A549 treated with AZD2906 at 1 μM for 4 hours (cell line): ENCODE data around the gene CASTOR1. TPM values are rescaled to one million over a fixed set of nuclear protein-coding genes. Genes with fewer than 3 reads are reported as not detected.

Source experiments
- total RNA-seq: library from RNA; stranded (reverse); fragments of 200-300 nt; extraction: Qiagen RNA extraction; gene quantifications from 5 replicates; pipeline ENCODE4 v1.2.3, GENCODE V29; 2022

CASTOR1 gene
- 3.1 to 9.0 TPM (median 6.6 TPM) in 5 replicates for total RNA-seq

DNA sequence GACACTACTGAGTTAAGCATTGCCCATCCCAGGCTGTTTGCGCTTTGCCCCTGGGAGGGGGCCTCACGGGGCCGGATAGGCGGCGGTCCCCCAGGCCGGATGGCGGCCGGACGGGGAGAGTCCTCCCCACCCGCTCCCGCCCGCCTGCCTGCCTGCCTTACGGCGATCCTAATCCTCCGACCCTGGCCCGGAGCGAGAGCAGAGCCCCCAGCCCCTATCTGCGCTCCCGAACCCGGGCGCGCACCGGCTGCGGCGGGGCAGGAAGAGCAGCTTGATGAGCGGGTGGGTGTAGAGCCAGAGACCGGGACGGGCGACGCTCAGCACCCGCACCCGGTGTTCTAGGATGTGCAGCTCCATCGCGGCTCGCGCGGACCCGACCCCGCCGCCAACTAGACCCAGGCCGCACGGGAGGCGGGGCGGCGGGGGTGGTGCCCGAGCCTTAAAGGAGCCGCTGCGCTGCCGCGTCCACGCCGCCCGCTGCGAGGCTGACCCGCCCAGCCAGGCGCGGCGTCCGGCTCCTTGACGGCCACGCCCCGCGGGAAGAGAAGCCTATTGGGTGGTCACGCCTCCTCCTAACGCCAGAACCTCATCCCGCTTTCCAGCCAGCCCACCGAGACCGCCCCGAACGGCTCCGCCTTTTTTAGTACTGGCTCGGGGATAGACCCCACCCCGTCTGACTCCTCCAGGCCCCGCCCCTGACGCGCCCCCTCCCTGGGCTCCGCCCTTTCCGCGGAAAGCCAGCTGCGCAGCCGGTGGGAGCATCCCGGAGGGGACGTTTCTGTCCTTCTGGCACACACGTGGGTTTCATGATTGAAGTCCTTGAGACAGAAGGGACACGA, at the start of gene CASTOR1:
TSS of gene CASTOR1 (minus strand) at position 365 of the 839 bp plus-strand sequence. CDS start at position 357, 8 bp downstream.

DNA sequence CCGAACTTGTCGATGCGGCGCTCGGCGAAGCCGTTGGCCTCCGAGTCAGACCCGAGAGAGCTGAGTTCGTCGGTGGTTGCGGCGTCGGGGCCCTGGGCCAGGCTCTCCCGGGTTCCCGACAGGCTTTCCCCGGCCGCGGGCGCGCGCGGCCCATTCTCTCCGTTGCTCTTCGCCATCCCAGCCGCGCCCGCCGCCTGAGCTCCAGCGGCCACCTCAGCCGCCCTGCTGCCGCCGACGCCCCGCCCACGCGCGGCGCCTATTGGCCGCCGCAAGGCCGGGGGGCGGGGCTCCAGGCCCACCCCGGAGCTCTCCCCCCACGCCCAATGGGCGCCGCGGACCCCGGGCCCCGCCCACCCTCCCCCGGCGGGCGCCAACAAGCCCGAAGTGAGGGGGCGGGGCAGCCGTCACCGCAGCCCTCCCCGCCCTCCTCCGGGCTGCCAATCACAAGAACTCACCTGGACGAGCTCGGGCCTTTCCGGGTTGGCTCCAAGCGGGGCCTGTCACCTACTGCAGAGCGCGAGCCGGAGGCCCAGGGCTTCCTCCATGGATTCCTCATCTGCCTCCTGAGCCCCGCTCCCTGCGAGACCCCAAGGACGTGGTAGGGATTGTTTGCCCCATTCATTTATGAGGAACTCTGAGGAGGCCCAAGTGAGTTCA, 37.5 kb upstream of the CASTOR1 start, which contains the start of gene TBC1D10A:
TSS of gene TBC1D10A (minus strand) at position 236 of the 657 bp plus-strand sequence. CDS start at position 176, 60 bp downstream.

GRCh38 chr22:30266445-30267381, 22.6 kb downstream of the CASTOR1 start, which contains the start of gene OSM:
OSM (minus strand) TSS chr22:30266851; CDS start chr22:30266799, 52 bp downstream.

GRCh38 chr22:30245985-30246813, 43.1 kb downstream of the CASTOR1 start, which contains the start of gene LIF:
LIF (minus strand) TSS chr22:30246759; CDS start chr22:30246695, 64 bp downstream.

Other genes starting within 250 kb of the CASTOR1 start
- gene HORMAD2, start 209.0 kb downstream of the CASTOR1 start, total RNA-seq: not detected in 5 replicates
- gene LIF, start 42.7 kb downstream of the CASTOR1 start, total RNA-seq: 21.0 to 32.4 TPM (median 28.2 TPM) in 5 replicates
- not detected in 5 replicates for gene OSM, start 22.7 kb downstream of the CASTOR1 start, total RNA-seq
- gene TBC1D10A, start 37.4 kb upstream of the CASTOR1 start, total RNA-seq: 8.7 to 10.6 TPM (median 9.7 TPM) in 5 replicates
- gene SF3A1, start 67.4 kb upstream of the CASTOR1 start, total RNA-seq: 36.4 to 69.1 TPM (median 61.6 TPM) in 5 replicates
- 2.6 to 3.2 TPM (median 2.9 TPM) in 5 replicates for gene CCDC157, start 67.5 kb upstream of the CASTOR1 start, total RNA-seq
- gene RNF215, start 97.9 kb upstream of the CASTOR1 start, total RNA-seq: 15.7 to 23.4 TPM (median 20.2 TPM) in 5 replicates
- gene SEC14L2, start 107.5 kb upstream of the CASTOR1 start, total RNA-seq: 68.1 to 112 TPM (median 83.1 TPM) in 5 replicates
- 65.6 to 72.5 TPM (median 68.0 TPM) in 5 replicates for gene MTFP1, start 136.3 kb upstream of the CASTOR1 start, total RNA-seq
- gene SEC14L3, start 182.5 kb upstream of the CASTOR1 start, total RNA-seq: not detected in 5 replicates
- gene SEC14L4, start 216.2 kb upstream of the CASTOR1 start, total RNA-seq: 4.4 to 5.8 TPM (median 4.9 TPM) in 5 replicates